Measurements from ENCODE around the gene THRB. TPM values are rescaled to one million over a fixed set of nuclear protein-coding genes. Genes with fewer than 3 reads are reported as not detected.

The THRB gene
- total and polyA plus RNA-seq, 2 donors (not counting 3 experiments of a cell fraction or from before 2014, with no cell fraction given) = 0.06 TPM; not detected in 1

GRCh38 chr3:24379936-24380335 lies 114.7 kb downstream of the THRB start:
- intact Hi-C loops (cut with micrococcal nuclease) (no loop called here), dilution Hi-C loops (cut with MboI; ENCODE audit: extremely low pct_ligation_motif_present, low sequenced_read_pairs) (no loop called here)
- DNase-seq (ENCODE audit: low read depth, low spot score) (no peak), FAIRE-seq (no peak)
- no peak overlapping the region for H3K4me2 ChIP-seq (ENCODE audit: insufficient read depth, low read length)
- ChIA-PET POLR2A (no interaction called here), CTCF (no interaction called here)
- no peaks in the 10 kb centered on the region for H3K9me1 ChIP-seq (replicated peaks; ENCODE audit: control insufficient read depth, extremely low read depth, insufficient read depth, low read length)
- no peak for TF ChIP-seq FOS (IDR thresholded peaks at IDR 0.05; ENCODE audit: borderline replicate concordance, insufficient read depth, low read length)
- no peak for TF ChIP-seq MYC (IDR thresholded peaks at IDR 0.05; ENCODE audit: low read depth, low read length)
- no peak for TF ChIP-seq POLR2A (IDR thresholded peaks at IDR 0.05; ENCODE audit: low read depth, low read length)
- no peak for TF ChIP-seq POLR2AphosphoS5 (IDR thresholded peaks at IDR 0.05; ENCODE audit: insufficient read depth, low read depth, low read length)
- no peak for TF ChIP-seq JUN (IDR thresholded peaks at IDR 0.05; ENCODE audit: borderline replicate concordance, insufficient read depth, insufficient read length, low read depth)
- TF ChIP-seq EZH2 (IDR thresholded peaks at IDR 0.05; ENCODE audit: borderline replicate concordance, low read depth, low read length, severe bottlenecking) = no peak
- TF ChIP-seq CTCF (IDR thresholded peaks at IDR 0.05; ENCODE audit: extremely low read depth in 1 of 2, insufficient read depth in 1 of 2, low read depth in 1 of 2, low read length in 2 of 2) = no peak
- no peak for TF ChIP-seq MAX (IDR thresholded peaks at IDR 0.05; ENCODE audit: insufficient read depth, insufficient read length)
- TF ChIP-seq GATA2 (IDR thresholded peaks at IDR 0.05; ENCODE audit: insufficient read depth, insufficient read length, low read depth, low read length) = no peak
- no peaks in the 10 kb centered on the region for H4K20me1 ChIP-seq (replicated peaks; ENCODE audit: control insufficient read depth, extremely low read depth, insufficient read depth, low read length)
- no peak overlapping the region for H3K9ac ChIP-seq (replicated peaks; ENCODE audit: extremely low read depth, insufficient read depth, low read length)
- no peaks in the 10 kb centered on the region for H3K9me3 ChIP-seq (replicated peaks; ENCODE audit: control insufficient read depth, insufficient read depth, low read length)
- no peaks in the 10 kb centered on the region for H3K79me2 ChIP-seq (ENCODE audit: control insufficient read depth, insufficient read depth, low read length)
- H2AFZ ChIP-seq (ENCODE audit: low read depth, low read length) = no peak overlapping the region
- H3K4me1 ChIP-seq (ENCODE audit: control insufficient read depth, extremely low read depth, insufficient read depth, low read length) = no peaks in the 10 kb centered on the region
- no TSS peak for BruUV-seq (replicated peaks)
- no peaks in the 10 kb centered on the region for H3K27me3 ChIP-seq (ENCODE audit: control insufficient read depth in 2 of 2, insufficient read depth in 2 of 2, low read length in 2 of 2)
- no peak overlapping the region for H3K27ac ChIP-seq (ENCODE audit: insufficient read depth, low read depth, low read length)
- H3K36me3 ChIP-seq (ENCODE audit: control insufficient read depth in 2 of 2, extremely low read depth in 1 of 2, insufficient read depth in 2 of 2, low read length in 2 of 2) = no peaks in the 10 kb centered on the region
- no peak overlapping the region for H3K4me3 ChIP-seq (replicated peaks in 1 of 3; ENCODE audit: insufficient read depth in 1 of 3, low read depth in 1 of 3, low read length in 3 of 3)

Measured in endothelial cell of umbilical vein (primary cell).